Suprapubic skin (tissue), 4 donors: ENCODE measurements around the gene HMGN3. TPM values are rescaled to one million over a fixed set of nuclear protein-coding genes. Genes with fewer than 3 reads are reported as not detected.

Experiments
- DNase-seq, 2 donors: peaks; one replicate each; pipeline ENCODE4 v3.0.0-alpha.2; 2019; ENCODE audit warnings: low spot score in 2 of 2
- H3K27ac ChIP-seq: fragments of 200-600 bp; sonication (generic); one replicate; pipeline ENCODE4 v1.5.1; 2019
- H3K27me3 ChIP-seq: fragments of 200-600 bp; sonication (generic); one replicate; pipeline ENCODE4 v1.5.1; 2019
- H3K36me3 ChIP-seq: fragments of 200-600 bp; sonication (generic); one replicate; pipeline ENCODE4 v1.5.1; 2019
- H3K4me1 ChIP-seq: fragments of 200-600 bp; sonication (generic); one replicate; pipeline ENCODE4 v1.5.1; 2019
- H3K4me3 ChIP-seq: fragments of 200-600 bp; sonication (generic); one replicate; pipeline ENCODE4 v1.5.1; 2019; ENCODE audit warnings: mild to moderate bottlenecking
- H3K9me3 ChIP-seq: fragments of 200-600 bp; sonication (generic); one replicate; pipeline ENCODE4 v1.5.1; 2019
- CTCF ChIP-seq, 2 donors: fragments of 200-600 bp in 1 of 2; fragments of 450-650 bp in 1 of 2; sonication (generic) in 1 of 2; IDR thresholded peaks; one replicate each; pipeline ENCODE4 v1.5.1; 2016 to 2019; ENCODE audit warnings: antibody characterized with exemption in 2 of 2, mild to moderate bottlenecking in 1 of 2, moderate library complexity in 1 of 2
- EP300 ChIP-seq: sonication (generic); formaldehyde crosslinking; IDR thresholded peaks from one replicate; pipeline ENCODE4 v1.6.1; 2017; ENCODE audit warnings: antibody characterized with exemption
- POLR2A ChIP-seq, 2 donors: fragments of 450-650 bp; IDR thresholded peaks; one replicate each; pipeline ENCODE4 v1.6.1; 2017; ENCODE audit warnings: antibody characterized with exemption in 2 of 2, mild to moderate bottlenecking in 2 of 2, moderate library complexity in 2 of 2
- POLR2AphosphoS5 ChIP-seq, 3 donors: sonication (generic); formaldehyde crosslinking; IDR thresholded peaks; one replicate each; pipeline ENCODE4 v1.6.1; 2017; ENCODE audit warnings: antibody characterized with exemption in 3 of 3
- WGBS: methylation state at CpG from one replicate; pipeline ENCODE4 v1.1.5; 2018; 5-methylcytosine and 5-hydroxymethylcytosine counted together
- total RNA-seq, 4 donors: library from RNA; depleted of rRNA; stranded (reverse); fragments of >200 nt; gene quantifications; one replicate each; pipeline ENCODE4 v1.1.0, GENCODE V29; 2016

HMGN3 gene
- total RNA-seq, 4 donors from 2014 or later: 31.0 to 37.8 (median 35.9) TPM

GRCh38 chr6:79193971-79194370 lies 40.5 kb downstream of the HMGN3 start:
- DNase-seq: no peak
- Histone ChIP-seq H3K9me3 (no peaks in the 10 kb centered on the region), H3K4me3 (no peak overlapping the region), H3K27ac (no peak overlapping the region), H3K36me3 (no peaks in the 10 kb centered on the region), H3K27me3 (no peaks in the 10 kb centered on the region), H3K4me1 (peaks cover 7% of the 10 kb centered on the region)
- no peak for TF ChIP-seq POLR2A (IDR thresholded peaks at IDR 0.05)
- WGBS: 32% methylated on average over 2 of the region's 2 CpGs

- Histone ChIP-seq H3K4me1 (peaks cover 9% of the 10 kb centered on the region), H3K27ac (no peak overlapping the region), H3K4me3 (no peak overlapping the region), H3K27me3 (no peaks in the 10 kb centered on the region), H3K36me3 (no peaks in the 10 kb centered on the region), H3K9me3 (no peaks in the 10 kb centered on the region)
- TF ChIP-seq CTCF (IDR thresholded peaks at IDR 0.05) (no peak), POLR2A (IDR thresholded peaks at IDR 0.05) (no peak), POLR2AphosphoS5 (IDR thresholded peaks at IDR 0.05) (no peak), EP300 (no peak)
- 27% methylated on average over 2 of the region's 2 CpGs for WGBS
- DNase-seq: no peak
These were observed 44.6 kb downstream of the HMGN3 start for GRCh38 chr6:79189760-79190350.

- WGBS: 21% methylated on average over 3 of the region's 3 CpGs
- DNase-seq: no peak
These were observed 45.5 kb downstream of the HMGN3 start for GRCh38 chr6:79188885-79189480.

GRCh38 chr6:79188107-79188506 lies 46.4 kb downstream of the HMGN3 start:
- Histone ChIP-seq H3K9me3 (no peaks in the 10 kb centered on the region), H3K4me1 (peaks cover 9% of the 10 kb centered on the region), H3K27me3 (no peaks in the 10 kb centered on the region), H3K27ac (no peak overlapping the region), H3K4me3 (no peak overlapping the region), H3K36me3 (no peaks in the 10 kb centered on the region)
- DNase-seq: no peak
- WGBS: 93% methylated on average over 2 of the region's 2 CpGs
- TF ChIP-seq EP300: no peak
- TF ChIP-seq POLR2AphosphoS5 (IDR thresholded peaks at IDR 0.05): no peak
- TF ChIP-seq CTCF (IDR thresholded peaks at IDR 0.05): no peak
- TF ChIP-seq POLR2A (IDR thresholded peaks at IDR 0.05): no peak

More at GRCh38 chr6:79188885-79189480, 45.5 kb downstream of the HMGN3 start:
- no peak for TF ChIP-seq POLR2AphosphoS5 (IDR thresholded peaks at IDR 0.05)
- no peak for TF ChIP-seq CTCF (IDR thresholded peaks at IDR 0.05)
- TF ChIP-seq POLR2A (IDR thresholded peaks at IDR 0.05): no peak
- TF ChIP-seq EP300: no peak
- Histone ChIP-seq H3K36me3 (no peaks in the 10 kb centered on the region), H3K27ac (no peak overlapping the region), H3K4me3 (no peak overlapping the region), H3K4me1 (peaks cover 9% of the 10 kb centered on the region), H3K27me3 (no peaks in the 10 kb centered on the region), H3K9me3 (no peaks in the 10 kb centered on the region)

- 91% methylated on average over 5 of the region's 5 CpGs for WGBS
- TF ChIP-seq POLR2A (IDR thresholded peaks at IDR 0.05) (no peak), CTCF (IDR thresholded peaks at IDR 0.05) (no peak), EP300 (no peak)
- H3K27me3 ChIP-seq: no peaks in the 10 kb centered on the region
- H3K36me3 ChIP-seq: no peaks in the 10 kb centered on the region
- peaks cover 9% of the 10 kb centered on the region for H3K4me1 ChIP-seq
- H3K9me3 ChIP-seq: no peaks in the 10 kb centered on the region
- H3K27ac ChIP-seq: no peak overlapping the region
- DNase-seq: no peak
- no peak overlapping the region for H3K4me3 ChIP-seq
These were observed 47.9 kb downstream of the HMGN3 start for GRCh38 chr6:79186564-79186963.

- no peak overlapping the region for H3K4me3 ChIP-seq
- WGBS: 93% methylated on average over 3 of the region's 3 CpGs
- no peak for DNase-seq
These were observed 49.8 kb downstream of the HMGN3 start for GRCh38 chr6:79184641-79185040.

More at GRCh38 chr6:79184641-79185040, 49.8 kb downstream of the HMGN3 start:
- no peaks in the 10 kb centered on the region for H3K9me3 ChIP-seq
- H3K27ac ChIP-seq: no peak overlapping the region
- TF ChIP-seq CTCF (IDR thresholded peaks at IDR 0.05) (no peak), EP300 (no peak), POLR2A (IDR thresholded peaks at IDR 0.05) (no peak), POLR2AphosphoS5 (IDR thresholded peaks at IDR 0.05) (no peak)
- peaks cover 9% of the 10 kb centered on the region for H3K4me1 ChIP-seq
- H3K27me3 ChIP-seq: no peaks in the 10 kb centered on the region
- no peaks in the 10 kb centered on the region for H3K36me3 ChIP-seq
